ENCODE data around the gene NFATC1.

DNA sequence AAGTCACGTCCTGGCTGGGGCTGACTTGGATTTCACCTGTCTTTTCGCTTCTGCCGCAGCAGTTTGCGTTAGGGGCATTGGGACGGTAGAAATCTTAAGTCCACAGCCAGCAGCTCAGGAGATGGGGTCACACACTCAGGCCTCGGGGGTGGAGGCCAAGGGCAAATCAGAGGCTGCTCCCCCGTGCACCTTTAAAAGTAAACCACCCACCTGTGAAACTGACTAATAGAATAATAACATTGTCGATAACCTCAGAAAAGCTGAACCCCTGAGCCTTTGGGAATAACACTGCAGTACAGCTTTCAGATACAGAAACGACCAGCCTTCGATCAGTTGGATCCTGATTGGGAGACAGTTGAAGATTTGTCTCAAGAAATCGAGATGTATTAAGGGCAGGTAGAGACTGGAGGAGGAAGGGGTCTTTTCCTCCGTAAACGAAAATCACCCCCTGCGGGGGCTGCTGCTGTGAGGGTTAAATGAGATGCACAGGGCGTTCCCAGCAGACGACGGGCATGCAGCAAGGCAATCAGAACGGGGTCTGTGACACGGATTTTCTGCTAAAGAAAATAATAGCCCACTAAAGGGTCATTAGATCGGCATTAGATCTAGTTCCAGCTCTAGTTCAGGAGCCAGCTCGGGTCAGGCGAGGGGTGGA lies 16.4 kb upstream of the NFATC1 start:
- TF ChIP-seq ZFP3 (CRISPR knock-in tag; IDR thresholded peaks at IDR 0.05): no peak
- no peak for TF ChIP-seq ESRRG (CRISPR knock-in tag; IDR thresholded peaks at IDR 0.05)
- TF ChIP-seq ZNF70 (CRISPR knock-in tag; IDR thresholded peaks at IDR 0.05): no peak
